ENCODE data around the gene GPX1.
"Not testable (repeated sequence)": the region's sequence is repeated elsewhere in the genome, so short reads cannot be mapped to it uniquely, and the experiment has no call there.

DNA sequence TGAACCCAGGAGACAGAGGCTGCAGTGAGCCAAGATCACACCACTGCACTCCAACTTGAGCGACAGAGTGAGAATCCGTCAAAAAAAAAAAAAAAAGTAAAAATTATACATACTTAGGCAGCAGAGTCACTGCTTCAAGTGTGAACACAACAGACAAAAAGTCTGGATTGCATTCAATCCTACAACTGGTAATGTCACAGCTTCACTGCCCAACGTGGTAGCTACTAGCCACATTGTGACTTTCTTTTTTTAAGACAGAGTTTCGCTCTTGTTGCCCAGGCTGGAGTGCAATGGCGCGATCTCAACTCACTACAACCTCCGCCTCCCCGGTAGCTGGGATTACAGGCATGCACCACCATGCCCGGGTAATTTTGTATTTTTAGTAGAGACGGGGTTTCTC is 33.2 kb upstream of the GPX1 start:
- TF ChIP-seq, protein P1, sequence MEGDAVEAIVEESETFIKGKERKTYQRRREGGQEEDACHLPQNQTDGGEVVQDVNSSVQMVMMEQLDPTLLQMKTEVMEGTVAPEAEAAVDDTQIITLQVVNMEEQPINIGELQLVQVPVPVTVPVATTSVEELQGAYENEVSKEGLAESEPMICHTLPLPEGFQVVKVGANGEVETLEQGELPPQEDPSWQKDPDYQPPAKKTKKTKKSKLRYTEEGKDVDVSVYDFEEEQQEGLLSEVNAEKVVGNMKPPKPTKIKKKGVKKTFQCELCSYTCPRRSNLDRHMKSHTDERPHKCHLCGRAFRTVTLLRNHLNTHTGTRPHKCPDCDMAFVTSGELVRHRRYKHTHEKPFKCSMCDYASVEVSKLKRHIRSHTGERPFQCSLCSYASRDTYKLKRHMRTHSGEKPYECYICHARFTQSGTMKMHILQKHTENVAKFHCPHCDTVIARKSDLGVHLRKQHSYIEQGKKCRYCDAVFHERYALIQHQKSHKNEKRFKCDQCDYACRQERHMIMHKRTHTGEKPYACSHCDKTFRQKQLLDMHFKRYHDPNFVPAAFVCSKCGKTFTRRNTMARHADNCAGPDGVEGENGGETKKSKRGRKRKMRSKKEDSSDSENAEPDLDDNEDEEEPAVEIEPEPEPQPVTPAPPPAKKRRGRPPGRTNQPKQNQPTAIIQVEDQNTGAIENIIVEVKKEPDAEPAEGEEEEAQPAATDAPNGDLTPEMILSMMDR (IDR thresholded peaks at IDR 0.05; ENCODE audit: low read depth, low read length, missing input control) = not testable (repeated sequence)
- TF ChIP-seq TAF1 (conservative IDR thresholded peaks at IDR 0.05); MAX (IDR thresholded peaks at IDR 0.05); YY1 (IDR thresholded peaks at IDR 0.05); HNF4A (conservative IDR thresholded peaks at IDR 0.05); REST (IDR thresholded peaks at IDR 0.05); RAD21 (IDR thresholded peaks at IDR 0.05); JUND (IDR thresholded peaks at IDR 0.05); EGR1 (IDR thresholded peaks at IDR 0.05; ENCODE audit: low read depth in 2 of 2); GABPA (IDR thresholded peaks at IDR 0.05 in 1 of 2, conservative IDR thresholded peaks at IDR 0.05 in 1 of 2); SP1 (IDR thresholded peaks at IDR 0.05); NR2F2 (IDR thresholded peaks at IDR 0.05); RXRA (IDR thresholded peaks at IDR 0.05): not testable (repeated sequence)
